Smooth muscle cell (in vitro differentiated cells): ENCODE results near the gene SLC36A4. TPM values are rescaled to one million over a fixed set of nuclear protein-coding genes. Genes with fewer than 3 reads are reported as not detected.
"Not testable (repeated sequence)": the region's sequence is repeated elsewhere in the genome, so short reads cannot be mapped to it uniquely, and the experiment has no call there.

Experiments
- DNase-seq: peaks from one replicate; lab custom pipeline; 2025; ENCODE audit not compliant: unreplicated experiment; lab: John Stamatoyannopoulos, UW
- H2AFZ ChIP-seq: fragments of 200-600 bp; sonication (generic); 2 replicates; pipeline ENCODE4 v1.6.0; 2016; ENCODE audit warnings: antibody characterized with exemption, low read depth, mild to moderate bottlenecking
- H3F3A ChIP-seq: fragments of 200-600 bp; sonication (generic); 2 replicates; pipeline ENCODE4 v1.6.0; 2017; ENCODE audit warnings: antibody characterized with exemption, low read depth
- H3K27ac ChIP-seq: fragments of 200-600 bp; sonication (generic); 2 replicates; pipeline ENCODE4 v1.5.1; 2016; ENCODE audit warnings: low read depth, mild to moderate bottlenecking
- H3K27me3 ChIP-seq: fragments of 200-600 bp; sonication (generic); 2 replicates; pipeline ENCODE4 v1.6.1; 2016; ENCODE audit warnings: low read depth, mild to moderate bottlenecking
- H3K36me3 ChIP-seq: fragments of 200-600 bp; sonication (generic); 2 replicates; pipeline ENCODE4 v1.5.1; 2016; ENCODE audit warnings: low read depth
- H3K4me1 ChIP-seq: fragments of 200-600 bp; sonication (generic); 2 replicates; pipeline ENCODE4 v1.5.1; 2016; ENCODE audit warnings: low read depth
- H3K4me2 ChIP-seq: fragments of 200-600 bp; sonication (generic); 2 replicates; pipeline ENCODE4 v1.6.0; 2016; ENCODE audit warnings: mild to moderate bottlenecking
- H3K4me3 ChIP-seq: fragments of 200-600 bp; sonication (generic); 2 replicates; pipeline ENCODE4 v1.5.1; 2016; ENCODE audit warnings: mild to moderate bottlenecking
- H3K79me2 ChIP-seq: fragments of 200-600 bp; sonication (generic); 2 replicates; pipeline ENCODE4 v1.6.0; 2016; ENCODE audit warnings: low read depth, mild to moderate bottlenecking
- H3K9ac ChIP-seq: fragments of 200-600 bp; sonication (generic); 2 replicates; pipeline ENCODE4 v1.6.0; 2016; ENCODE audit warnings: low read depth
- H3K9me3 ChIP-seq: fragments of 200-600 bp; sonication (generic); replicated peaks from 2 replicates; pipeline ENCODE4 v1.5.1; 2016; ENCODE audit warnings: low read depth
- H4K20me1 ChIP-seq: fragments of 200-600 bp; sonication (generic); 2 replicates; pipeline ENCODE4 v1.6.0; 2016; ENCODE audit warnings: low read depth
- CTCF ChIP-seq: fragments of 200-600 bp; sonication (generic); IDR thresholded peaks from 2 replicates; pipeline ENCODE4 v1.5.1; 2017; ENCODE audit warnings: borderline replicate concordance, mild to moderate bottlenecking, antibody characterized with exemption; ENCODE audit not compliant: insufficient read depth, poor library complexity, severe bottlenecking
- WGBS: methylation state at CpG from one replicate; pipeline ENCODE4 v1.1.7; 2016; ENCODE audit warnings: low lambda C conversion rate; 5-methylcytosine and 5-hydroxymethylcytosine counted together
- polyA plus RNA-seq: library from polyadenylated mRNA; unstranded; fragments of >200 nt; fragmentation: Nextera tagmentation; extraction: Ambion mirVana; gene quantifications from 2 replicates; pipeline ENCODE4 v1.2.1, GENCODE V29; 2016
- total RNA-seq: library from RNA; depleted of rRNA; stranded (reverse); fragments of >200 nt; gene quantifications from 2 replicates; pipeline ENCODE4 v1.2.3, GENCODE V29; 2014

Gene SLC36A4
- total and polyA plus RNA-seq, 2 experiments from 2014 or later, result 30.5 to 48.6 TPM

GRCh38 chr11:93187290-93187689 lies 10.5 kb downstream of the SLC36A4 start:
- DNase-seq, result no peak
- H3K9me3 ChIP-seq, result peaks cover 17% of the 10 kb centered on the region
- H2AFZ ChIP-seq, result no peak overlapping the region

GRCh38 chr11:93177891-93178290 lies 19.9 kb downstream of the SLC36A4 start:
- not testable (repeated sequence) for H3K9ac ChIP-seq, H3K4me1 ChIP-seq, H3K27me3 ChIP-seq, H3K27ac ChIP-seq, H3K4me3 ChIP-seq, H3K4me2 ChIP-seq, H3K79me2 ChIP-seq, H3F3A ChIP-seq, DNase-seq, H4K20me1 ChIP-seq, H2AFZ ChIP-seq
- over 99% methylated on average over 13 of the region's 13 CpGs for WGBS
- Histone ChIP-seq H3K36me3 (peaks cover 46% of the 10 kb centered on the region), H3K9me3 (peaks cover 10% of the 10 kb centered on the region)

More at GRCh38 chr11:93187290-93187689, 10.5 kb downstream of the SLC36A4 start:
- peaks cover 9% of the 10 kb centered on the region for H3K4me1 ChIP-seq
- no peaks in the 10 kb centered on the region for H3K27me3 ChIP-seq
- H3K36me3 ChIP-seq, result peaks cover 40% of the 10 kb centered on the region
- no peak overlapping the region for H3K4me3 ChIP-seq
- H3K4me2 ChIP-seq, result no peak overlapping the region
- TF ChIP-seq CTCF, result no peak
- no peak overlapping the region for H3K27ac ChIP-seq
- peaks cover 82% of the 10 kb centered on the region for H3K79me2 ChIP-seq
- peaks cover 4% of the 10 kb centered on the region for H4K20me1 ChIP-seq
- H3K9ac ChIP-seq, result no peak overlapping the region
- H3F3A ChIP-seq, result peaks cover 7% of the 10 kb centered on the region

GRCh38 chr11:93169950-93170561 lies 27.7 kb downstream of the SLC36A4 start:
- DNase-seq, result no peak
- H2AFZ ChIP-seq, result no peak overlapping the region
- H4K20me1 ChIP-seq, result no peaks in the 10 kb centered on the region
- no peaks in the 10 kb centered on the region for H3K27me3 ChIP-seq
- TF ChIP-seq CTCF, result peak; percentile 50
- H3K36me3 ChIP-seq, result no peaks in the 10 kb centered on the region
- H3K4me3 ChIP-seq, result no peak overlapping the region
- no peaks in the 10 kb centered on the region for H3F3A ChIP-seq
- no peaks in the 10 kb centered on the region for H3K9me3 ChIP-seq
- no peak overlapping the region for H3K27ac ChIP-seq
- WGBS, result 76% methylated on average over 2 of the region's 2 CpGs
- no peak overlapping the region for H3K9ac ChIP-seq
- no peak overlapping the region for H3K4me2 ChIP-seq
- no peaks in the 10 kb centered on the region for H3K4me1 ChIP-seq
- no peaks in the 10 kb centered on the region for H3K79me2 ChIP-seq

- Histone ChIP-seq H3K4me2 (no peak overlapping the region), H3K9me3 (no peaks in the 10 kb centered on the region), H3K36me3 (no peaks in the 10 kb centered on the region), H4K20me1 (no peaks in the 10 kb centered on the region), H3K9ac (no peak overlapping the region), H3K4me3 (no peak overlapping the region), H3K79me2 (no peaks in the 10 kb centered on the region), H2AFZ (no peak overlapping the region), H3K4me1 (no peaks in the 10 kb centered on the region), H3K27me3 (no peaks in the 10 kb centered on the region), H3F3A (no peaks in the 10 kb centered on the region), H3K27ac (no peak overlapping the region)
- TF ChIP-seq CTCF, result no peak
- WGBS, result 98% methylated on average over 2 of the region's 2 CpGs
- no peak for DNase-seq
Observed at GRCh38 chr11:93169143-93169542, 28.6 kb downstream of the SLC36A4 start.
